ENCODE measurements around the gene PLEKHG4B.

PLEKHG4B gene

DNA sequence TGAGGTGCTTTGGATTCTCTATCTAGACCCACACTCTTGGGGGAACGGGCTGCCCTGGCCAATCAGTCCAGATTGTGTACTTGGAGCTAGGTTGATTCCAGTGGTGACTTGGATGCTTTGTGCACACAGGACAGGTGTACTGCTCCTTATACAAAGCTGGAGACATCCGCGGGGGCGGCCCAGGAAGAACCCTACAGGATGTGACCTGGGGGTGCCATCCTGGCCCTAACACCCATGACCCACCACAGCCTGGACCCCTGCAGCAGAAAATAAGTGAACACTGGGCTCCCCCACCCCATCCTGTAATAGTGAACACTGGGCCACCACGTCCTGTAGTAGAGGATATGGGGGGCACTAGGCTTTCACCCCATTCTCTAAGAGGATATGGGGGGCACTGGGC, 12.1 kb upstream of the PLEKHG4B start:
- Histone ChIP-seq H2AFZ (no peak overlapping the region), H3K27ac (no peak overlapping the region), H3K36me3 (ENCODE audit: control insufficient read depth, insufficient read depth, low read length) (no peaks in the 10 kb centered on the region), H3K9ac (no peak overlapping the region), H3K4me1 (peaks cover 18% of the 10 kb centered on the region), H3K27me3 (ENCODE audit: control insufficient read depth, insufficient read depth, low read length) (no peaks in the 10 kb centered on the region), H3K9me3 (ENCODE audit: control insufficient read depth, low read length) (no peaks in the 10 kb centered on the region), H3K4me2 (ENCODE audit: low read length) (no peak overlapping the region), H3K4me3 (ENCODE audit: low read depth, low read length) (no peak overlapping the region), H3K79me2 (no peaks in the 10 kb centered on the region)
- TF ChIP-seq, protein P1, sequence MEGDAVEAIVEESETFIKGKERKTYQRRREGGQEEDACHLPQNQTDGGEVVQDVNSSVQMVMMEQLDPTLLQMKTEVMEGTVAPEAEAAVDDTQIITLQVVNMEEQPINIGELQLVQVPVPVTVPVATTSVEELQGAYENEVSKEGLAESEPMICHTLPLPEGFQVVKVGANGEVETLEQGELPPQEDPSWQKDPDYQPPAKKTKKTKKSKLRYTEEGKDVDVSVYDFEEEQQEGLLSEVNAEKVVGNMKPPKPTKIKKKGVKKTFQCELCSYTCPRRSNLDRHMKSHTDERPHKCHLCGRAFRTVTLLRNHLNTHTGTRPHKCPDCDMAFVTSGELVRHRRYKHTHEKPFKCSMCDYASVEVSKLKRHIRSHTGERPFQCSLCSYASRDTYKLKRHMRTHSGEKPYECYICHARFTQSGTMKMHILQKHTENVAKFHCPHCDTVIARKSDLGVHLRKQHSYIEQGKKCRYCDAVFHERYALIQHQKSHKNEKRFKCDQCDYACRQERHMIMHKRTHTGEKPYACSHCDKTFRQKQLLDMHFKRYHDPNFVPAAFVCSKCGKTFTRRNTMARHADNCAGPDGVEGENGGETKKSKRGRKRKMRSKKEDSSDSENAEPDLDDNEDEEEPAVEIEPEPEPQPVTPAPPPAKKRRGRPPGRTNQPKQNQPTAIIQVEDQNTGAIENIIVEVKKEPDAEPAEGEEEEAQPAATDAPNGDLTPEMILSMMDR (IDR thresholded peaks at IDR 0.05): no peak

DNA sequence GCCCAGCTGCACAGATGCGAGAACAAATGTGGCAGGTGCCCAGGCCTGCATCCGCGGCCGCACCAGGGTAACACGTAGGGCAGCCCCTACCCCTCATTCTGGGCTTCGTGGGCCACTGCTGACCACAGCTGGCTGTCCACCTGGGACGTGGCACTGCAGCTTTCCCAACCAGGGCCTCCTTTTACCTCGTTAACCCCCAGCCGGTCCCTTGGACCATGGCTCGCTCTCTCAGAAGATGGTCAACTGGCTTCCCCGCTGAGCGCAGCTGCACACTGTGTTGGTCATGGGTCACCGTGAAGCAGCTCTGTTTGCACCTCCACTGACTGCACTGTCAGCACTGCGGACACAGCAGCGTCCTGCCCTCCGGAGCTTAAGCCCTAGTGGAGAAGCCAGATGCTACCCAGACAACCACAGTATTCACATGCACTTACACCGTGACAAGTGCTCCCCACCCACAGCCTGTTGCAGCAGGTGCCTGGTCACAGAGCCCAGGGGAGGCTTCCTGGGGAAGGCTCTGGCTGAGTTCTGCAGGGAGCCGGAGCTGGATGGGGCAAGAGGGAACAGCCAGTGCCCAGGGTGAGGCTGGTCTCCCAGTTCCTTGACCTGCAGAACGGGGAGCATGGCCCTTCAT, 10.5 kb upstream of the PLEKHG4B start:
- H2AFZ ChIP-seq: peak overlapping the region; percentile 8
- peaks cover 3% of the 10 kb centered on the region for H3K79me2 ChIP-seq
- H3K36me3 ChIP-seq (ENCODE audit: control insufficient read depth, insufficient read depth, low read length): no peaks in the 10 kb centered on the region
- H3K4me3 ChIP-seq (ENCODE audit: low read depth, low read length): no peak overlapping the region
- H3K9me3 ChIP-seq (ENCODE audit: control insufficient read depth, low read length): no peaks in the 10 kb centered on the region
- TF ChIP-seq, protein P1 (IDR thresholded peaks at IDR 0.05): no peak
- H3K9ac ChIP-seq: no peak overlapping the region
- H3K27ac ChIP-seq: no peak overlapping the region
- H3K4me1 ChIP-seq: peaks cover 18% of the 10 kb centered on the region
- H3K4me2 ChIP-seq (ENCODE audit: low read length): no peak overlapping the region
- H3K27me3 ChIP-seq (ENCODE audit: control insufficient read depth, insufficient read depth, low read length): no peaks in the 10 kb centered on the region

DNA sequence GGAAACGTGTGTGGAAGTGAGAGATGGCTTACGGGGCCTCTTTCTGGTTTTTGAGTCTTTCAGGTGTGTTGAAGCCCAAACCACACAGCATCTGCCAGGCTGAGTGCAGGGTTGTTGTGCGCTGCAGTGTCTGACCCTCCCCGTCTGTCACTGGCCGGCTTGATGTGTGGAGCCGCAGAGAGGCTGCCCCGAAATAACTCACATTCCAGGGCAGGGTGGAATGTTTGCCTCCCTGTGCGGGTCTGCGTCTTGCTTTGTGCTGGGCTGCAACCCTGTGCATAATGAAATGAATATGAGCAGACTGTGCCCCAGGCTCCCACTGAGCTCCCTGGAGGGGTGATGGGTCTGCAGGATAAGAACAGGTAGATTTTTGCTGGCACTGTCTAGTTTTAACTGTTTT, 9.9 kb upstream of the PLEKHG4B start:
- Histone ChIP-seq H3K4me3 (ENCODE audit: low read depth, low read length) (no peak overlapping the region), H3K9me3 (ENCODE audit: control insufficient read depth, low read length) (no peaks in the 10 kb centered on the region), H3K27me3 (ENCODE audit: control insufficient read depth, insufficient read depth, low read length) (no peaks in the 10 kb centered on the region), H3K4me1 (peaks cover 18% of the 10 kb centered on the region), H3K36me3 (ENCODE audit: control insufficient read depth, insufficient read depth, low read length) (no peaks in the 10 kb centered on the region), H3K4me2 (ENCODE audit: low read length) (no peak overlapping the region), H3K9ac (no peak overlapping the region), H3K79me2 (peaks cover 3% of the 10 kb centered on the region), H3K27ac (no peak overlapping the region), H2AFZ (no peak overlapping the region)
- TF ChIP-seq, protein P1 (IDR thresholded peaks at IDR 0.05): no peak

DNA sequence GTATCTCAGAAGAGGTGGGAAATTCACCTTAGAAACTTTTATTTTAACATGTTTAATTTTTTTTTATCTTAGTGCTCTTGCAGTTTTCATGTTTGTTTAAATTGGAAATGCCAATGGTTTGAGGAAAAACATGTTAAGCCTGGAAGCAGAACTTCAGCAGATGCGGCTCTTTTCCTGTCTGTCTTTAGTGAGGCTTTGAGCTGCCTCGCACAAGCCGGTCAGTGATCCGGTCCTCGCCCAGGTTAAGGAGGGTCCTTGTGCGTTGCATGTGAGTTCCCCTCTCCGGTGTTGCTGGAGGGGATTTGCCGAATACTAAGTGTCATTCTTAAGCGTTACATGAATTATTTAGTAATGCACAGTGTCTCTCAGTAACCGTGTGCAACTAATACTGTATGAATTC, 9.4 kb upstream of the PLEKHG4B start:
- Histone ChIP-seq H3K27me3 (ENCODE audit: control insufficient read depth, insufficient read depth, low read length) (no peaks in the 10 kb centered on the region), H3K9ac (no peak overlapping the region), H3K4me3 (ENCODE audit: low read depth, low read length) (no peak overlapping the region), H3K4me2 (ENCODE audit: low read length) (no peak overlapping the region), H3K27ac (no peak overlapping the region), H2AFZ (no peak overlapping the region), H3K4me1 (peaks cover 18% of the 10 kb centered on the region), H3K79me2 (peaks cover 3% of the 10 kb centered on the region), H3K36me3 (ENCODE audit: control insufficient read depth, insufficient read depth, low read length) (no peaks in the 10 kb centered on the region), H3K9me3 (ENCODE audit: control insufficient read depth, low read length) (no peaks in the 10 kb centered on the region)
- TF ChIP-seq, protein P1 (IDR thresholded peaks at IDR 0.05): no peak

DNA sequence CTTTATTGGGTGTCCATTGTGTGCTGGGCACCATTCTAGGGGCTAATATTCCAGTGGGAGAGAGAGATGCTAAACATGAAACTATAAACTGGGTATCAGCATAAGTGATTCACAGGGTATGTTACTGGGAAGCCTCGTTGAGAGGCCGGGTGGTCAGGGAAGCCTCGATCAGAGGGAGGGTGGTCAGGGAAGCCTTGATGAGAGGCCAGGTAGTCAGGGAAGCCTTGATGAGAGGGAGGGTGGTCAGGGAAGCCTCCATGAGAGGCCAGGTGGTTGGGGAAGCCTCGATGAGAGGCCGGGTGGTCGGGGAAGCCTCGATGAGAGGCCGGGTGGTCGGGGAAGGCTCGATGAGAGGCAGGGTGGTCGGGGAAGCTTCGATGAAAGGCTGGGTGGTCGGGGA, 8.9 kb upstream of the PLEKHG4B start:
- Histone ChIP-seq H3K9ac (no peak overlapping the region), H3K27ac (no peak overlapping the region), H3K9me3 (ENCODE audit: control insufficient read depth, low read length) (no peaks in the 10 kb centered on the region), H3K79me2 (peaks cover 3% of the 10 kb centered on the region), H3K4me2 (ENCODE audit: low read length) (no peak overlapping the region), H3K4me3 (ENCODE audit: low read depth, low read length) (no peak overlapping the region), H3K36me3 (ENCODE audit: control insufficient read depth, insufficient read depth, low read length) (no peaks in the 10 kb centered on the region), H3K27me3 (ENCODE audit: control insufficient read depth, insufficient read depth, low read length) (no peaks in the 10 kb centered on the region), H2AFZ (no peak overlapping the region), H3K4me1 (peaks cover 18% of the 10 kb centered on the region)
- TF ChIP-seq, protein P1 (IDR thresholded peaks at IDR 0.05): no peak
